Suprapubic skin (tissue), 3 donors: ENCODE data around the gene UTP3.

Source experiments
- POLR2A ChIP-seq, 2 donors: fragments of 450-650 bp; IDR thresholded peaks; one replicate each; pipeline ENCODE4 v1.6.1; 2017; ENCODE audit warnings: antibody characterized with exemption in 2 of 2, mild to moderate bottlenecking in 2 of 2, moderate library complexity in 2 of 2
- TF ChIP-seq, protein P1 (sequence below), 2 donors: fragments of 200-600 bp in 1 of 2; fragments of 450-650 bp in 1 of 2; sonication (generic) in 1 of 2; IDR thresholded peaks; one replicate each; pipeline ENCODE4 v1.5.1; 2016 to 2019; ENCODE audit warnings: antibody characterized with exemption in 2 of 2, mild to moderate bottlenecking in 1 of 2, moderate library complexity in 1 of 2

DNA sequence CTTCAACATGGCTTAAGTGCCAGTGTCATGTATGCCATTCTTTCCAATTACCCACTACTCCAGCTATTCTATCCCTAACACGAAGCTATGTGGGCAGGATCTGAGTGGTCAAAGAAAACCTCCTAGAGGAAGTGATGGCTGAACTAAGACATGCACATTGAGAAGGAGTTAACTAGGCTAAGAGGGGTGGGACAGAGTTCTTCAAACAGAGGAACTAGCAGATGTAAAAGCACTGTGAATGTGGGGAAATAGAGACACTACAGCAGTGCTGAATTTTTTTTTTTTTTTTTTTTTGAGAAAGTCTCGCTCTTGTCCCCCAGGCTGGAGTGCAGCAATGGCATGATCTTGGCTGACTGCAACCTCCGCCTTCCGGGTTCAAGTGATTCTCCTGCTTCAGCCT is 28.2 kb upstream of the UTP3 start:
- no peak for TF ChIP-seq POLR2A (IDR thresholded peaks at IDR 0.05)
- TF ChIP-seq, protein P1, sequence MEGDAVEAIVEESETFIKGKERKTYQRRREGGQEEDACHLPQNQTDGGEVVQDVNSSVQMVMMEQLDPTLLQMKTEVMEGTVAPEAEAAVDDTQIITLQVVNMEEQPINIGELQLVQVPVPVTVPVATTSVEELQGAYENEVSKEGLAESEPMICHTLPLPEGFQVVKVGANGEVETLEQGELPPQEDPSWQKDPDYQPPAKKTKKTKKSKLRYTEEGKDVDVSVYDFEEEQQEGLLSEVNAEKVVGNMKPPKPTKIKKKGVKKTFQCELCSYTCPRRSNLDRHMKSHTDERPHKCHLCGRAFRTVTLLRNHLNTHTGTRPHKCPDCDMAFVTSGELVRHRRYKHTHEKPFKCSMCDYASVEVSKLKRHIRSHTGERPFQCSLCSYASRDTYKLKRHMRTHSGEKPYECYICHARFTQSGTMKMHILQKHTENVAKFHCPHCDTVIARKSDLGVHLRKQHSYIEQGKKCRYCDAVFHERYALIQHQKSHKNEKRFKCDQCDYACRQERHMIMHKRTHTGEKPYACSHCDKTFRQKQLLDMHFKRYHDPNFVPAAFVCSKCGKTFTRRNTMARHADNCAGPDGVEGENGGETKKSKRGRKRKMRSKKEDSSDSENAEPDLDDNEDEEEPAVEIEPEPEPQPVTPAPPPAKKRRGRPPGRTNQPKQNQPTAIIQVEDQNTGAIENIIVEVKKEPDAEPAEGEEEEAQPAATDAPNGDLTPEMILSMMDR (IDR thresholded peaks at IDR 0.05) = no peak
